ENCODE measurements around the gene TNS4.

- TF ChIP-seq PHF8 (IDR thresholded peaks at IDR 0.05; ENCODE audit: borderline replicate concordance, low read length) (no peak), NKRF (IDR thresholded peaks at IDR 0.05; ENCODE audit: borderline replicate concordance) (no peak), MAX (CRISPR knock-in tag; IDR thresholded peaks at IDR 0.05) (no peak), CTCF (IDR thresholded peaks at IDR 0.05 in 2 of 3, conservative IDR thresholded peaks at IDR 0.05 in 1 of 3; ENCODE audit: insufficient read depth in 2 of 3, low read depth in 1 of 3, low read length in 3 of 3) (no peak), ELF4 (CRISPR knock-in tag; IDR thresholded peaks at IDR 0.05) (no peak), ATF3 (IDR thresholded peaks at IDR 0.05) (no peak), ATF3 (CRISPR knock-in tag; conservative IDR thresholded peaks at IDR 0.05) (no peak), USF2 (CRISPR knock-in tag; IDR thresholded peaks at IDR 0.05) (no peak), RAD21 (CRISPR knock-in tag; conservative IDR thresholded peaks at IDR 0.05 in 1 of 2, IDR thresholded peaks at IDR 0.05 in 1 of 2) (no peak), ZBTB2 (IDR thresholded peaks at IDR 0.05) (no peak), JUN (IDR thresholded peaks at IDR 0.05; ENCODE audit: borderline replicate concordance, low read depth, low read length) (no peak), JUN (CRISPR knock-in tag; IDR thresholded peaks at IDR 0.05; ENCODE audit: borderline replicate concordance) (no peak), MAZ (CRISPR knock-in tag; conservative IDR thresholded peaks at IDR 0.05 in 1 of 2, IDR thresholded peaks at IDR 0.05 in 1 of 2) (no peak)
Observed at GRCh38 chr17:40530531-40530994, 29.1 kb upstream of the TNS4 start.

All from K562 (cell line).